Measurements from ENCODE around the gene BTBD6. TPM values are rescaled to one million over a fixed set of nuclear protein-coding genes. Genes with fewer than 3 reads are reported as not detected.

BTBD6 gene
- total and polyA plus RNA-seq, 9 of the 15 experiments (the other 6 are each of a cell fraction or from before 2014, with no cell fraction given) = not detected

- no peak overlapping the region for H3K27ac ChIP-seq (ENCODE audit: extremely low read depth, low read depth, low read length)
- CTCF ChIA-PET (ENCODE audit: low intra/inter-chr PET ratio) = no interaction called here
- H3K4me3 ChIP-seq = no peak overlapping the region
- H2AFZ ChIP-seq (ENCODE audit: low read depth, low read length) = no peak overlapping the region
- H4K20me1 ChIP-seq (replicated peaks; ENCODE audit: control insufficient read depth, insufficient read depth, low read length) = peaks cover 4% of the 10 kb centered on the region; the same call in 1 of the 2 replicates
- TF ChIP-seq ARID3B (CRISPR knock-in tag; IDR thresholded peaks at IDR 0.05; ENCODE audit: borderline replicate concordance) (no peak), SNIP1 (IDR thresholded peaks at IDR 0.05; ENCODE audit: low read depth) (no peak), ETV1 (tag; conservative IDR thresholded peaks at IDR 0.05; ENCODE audit: low read depth) (no peak), MITF (IDR thresholded peaks at IDR 0.05) (no peak), NR1H2 (CRISPR knock-in tag; IDR thresholded peaks at IDR 0.05) (no peak), CEBPB (tag; IDR thresholded peaks at IDR 0.05) (no peak), HCFC1 (IDR thresholded peaks at IDR 0.05; ENCODE audit: low read depth, low read length) (no peak), CBX3 (IDR thresholded peaks at IDR 0.05; ENCODE audit: borderline replicate concordance in 1 of 2, low read length in 2 of 2) (no peak), ESRRB (CRISPR knock-in tag; IDR thresholded peaks at IDR 0.05; ENCODE audit: borderline replicate concordance) (no peak), SMAD1 (IDR thresholded peaks at IDR 0.05; ENCODE audit: low read depth, low read length, partially characterized antibody) (no peak), TBL1XR1 (IDR thresholded peaks at IDR 0.05; ENCODE audit: low read length in 2 of 2) (no peak), GABPB1 (CRISPR knock-in tag; IDR thresholded peaks at IDR 0.05) (no peak), DDX20 (tag; IDR thresholded peaks at IDR 0.05; ENCODE audit: low read depth) (no peak), ZNF507 (tag; conservative IDR thresholded peaks at IDR 0.05) (no peak), EHMT2 (IDR thresholded peaks at IDR 0.05) (no peak), CBFB (CRISPR knock-in tag; IDR thresholded peaks at IDR 0.05) (no peak), XRCC4 (IDR thresholded peaks at IDR 0.05; ENCODE audit: extremely low read depth, insufficient read depth, insufficient read length) (no peak), ATF2 (CRISPR knock-in tag; IDR thresholded peaks at IDR 0.05) (no peak), ZNF140 (CRISPR knock-in tag; IDR thresholded peaks at IDR 0.05) (no peak)
- FAIRE-seq (no peak), ATAC-seq (no peak), DNase-seq (ENCODE audit: extremely low read depth in 1 of 4, low spot score in 3 of 4) (peak in 2 of 4 experiments; percentile 3 to 4)
- peaks cover 3% of the 10 kb centered on the region; the same call in 1 of the 3 replicates for H3K36me3 ChIP-seq (ENCODE audit: control insufficient read depth, insufficient read depth, low read length)
- no peak overlapping the region for H3K4me2 ChIP-seq (ENCODE audit: insufficient read depth, low read length)
- H3K27me3 ChIP-seq (ENCODE audit: control insufficient read depth in 2 of 2, insufficient read depth in 2 of 2, low read length in 2 of 2) = no peaks in the 10 kb centered on the region
- no peaks in the 10 kb centered on the region for H3K9me1 ChIP-seq (ENCODE audit: control insufficient read depth, insufficient read depth, low read length)
- intact Hi-C loops (cut with micrococcal nuclease) = loop anchor here (5.0 kb wide), 1 partner anchor 81 kb away; no protein-coding TSS in a partner anchor
- peaks cover 6% of the 10 kb centered on the region; the same call in 2 of the 3 replicates for H3K79me2 ChIP-seq (ENCODE audit: control insufficient read depth, insufficient read depth, low read length)
- H3K4me1 ChIP-seq (replicated peaks in 1 of 2; ENCODE audit: control insufficient read depth in 2 of 2, insufficient read depth in 2 of 2, low read length in 2 of 2) = peaks cover 0 to 9% of the 10 kb centered on the region in 2 experiments; a peak in 2 of 5 replicates
- H3K9ac ChIP-seq (ENCODE audit: insufficient read depth in 1 of 2, low read depth in 2 of 2, low read length in 2 of 2) = 0 out of 4 replicates have a peak overlapping the region, but pooled peaks of 1 of the 2 experiments have one; percentile 22
- 63% methylated on average over 3 of the region's 10 CpGs for WGBS (ENCODE audit: insufficient coverage, low coverage, missing lambda C conversion rate)
- BruUV-seq (replicated peaks) = no TSS peak
- in situ Hi-C loops (cut with MboI) = loop anchor here (10.0 kb wide), 1 partner anchor 188 kb away; no protein-coding TSS in a partner anchor
- no peaks in the 10 kb centered on the region for H3K9me3 ChIP-seq (replicated peaks; ENCODE audit: control insufficient read depth, insufficient read depth, low read depth, low read length)
- POLR2A ChIA-PET = interaction anchor here (0.6 to 1.0 kb wide), 2 partner anchors 12 to 570 kb away, joined by 3 read pairs; no protein-coding TSS in a partner anchor
Observed at GRCh38 chr14:105283028-105283427, 34.7 kb downstream of the BTBD6 start.
